IPS-15b (cell line): Measurements from ENCODE around the gene PCGF3.

ENCODE experiments used
- H3K27me3 ChIP-seq: one replicate; pipeline ENCODE4 v1.6.1; 2013; ENCODE audit warnings: low read length; ENCODE audit not compliant: control insufficient read depth, insufficient read depth
- H3K36me3 ChIP-seq: one replicate; pipeline ENCODE4 v1.6.1; 2013; ENCODE audit warnings: low read length; ENCODE audit not compliant: control insufficient read depth, insufficient read depth
- H3K4me1 ChIP-seq: one replicate; pipeline ENCODE4 v1.6.1; 2013; ENCODE audit warnings: mild to moderate bottlenecking, low read length; ENCODE audit not compliant: control insufficient read depth, insufficient read depth
- H3K4me3 ChIP-seq: one replicate; pipeline ENCODE4 v1.5.1; 2013; ENCODE audit warnings: low read depth, low read length
- H3K9ac ChIP-seq: one replicate; pipeline ENCODE4 v1.6.1; 2013; ENCODE audit warnings: low read depth, mild to moderate bottlenecking, low read length
- H3K9me3 ChIP-seq: one replicate; pipeline ENCODE4 v1.6.1; 2013; ENCODE audit warnings: mild to moderate bottlenecking, low read length; ENCODE audit not compliant: control insufficient read depth, insufficient read depth

PCGF3 gene

DNA sequence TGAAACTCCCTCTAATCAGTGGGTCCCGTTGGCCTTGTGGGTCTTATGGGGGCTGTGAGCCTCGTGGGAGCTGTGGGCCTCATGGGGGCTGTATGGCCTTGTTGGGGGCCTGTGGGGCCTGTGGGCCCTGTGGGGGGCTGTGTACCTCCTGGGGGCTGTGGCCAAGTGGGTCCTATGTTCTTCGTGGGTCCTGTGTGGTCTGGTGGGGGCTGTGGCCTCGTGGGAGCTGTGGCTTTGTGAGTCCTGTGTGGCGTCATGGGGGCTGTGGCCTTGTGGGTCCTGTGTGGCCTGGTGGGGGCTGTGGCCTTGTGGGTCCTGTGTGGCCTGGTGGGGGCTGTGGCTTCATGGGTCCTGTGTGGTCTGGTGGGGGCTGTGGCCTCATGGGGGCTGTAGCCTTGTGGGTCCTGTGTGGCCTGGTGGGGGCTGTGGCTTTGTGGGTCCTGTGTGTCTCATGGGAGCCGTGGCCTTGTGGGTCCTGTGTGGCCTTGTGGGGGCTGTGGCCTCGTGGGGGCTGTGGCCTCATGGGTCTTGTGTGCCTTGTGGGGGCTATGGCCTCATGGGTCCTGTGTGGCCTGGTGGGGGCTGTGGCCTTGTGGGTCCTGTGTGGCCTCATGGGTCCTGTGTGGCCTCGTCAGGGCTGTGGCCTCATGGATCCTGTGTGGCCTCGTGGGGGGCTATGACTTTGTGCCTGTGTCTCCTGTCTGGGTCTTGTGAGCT lies 7.4 kb downstream of the PCGF3 start:
- H3K4me3 ChIP-seq, result no peak overlapping the region
- no peaks in the 10 kb centered on the region for H3K4me1 ChIP-seq
- H3K36me3 ChIP-seq, result no peaks in the 10 kb centered on the region
- H3K9me3 ChIP-seq, result no peaks in the 10 kb centered on the region
- no peaks in the 10 kb centered on the region for H3K27me3 ChIP-seq
- H3K9ac ChIP-seq, result no peak overlapping the region

DNA sequence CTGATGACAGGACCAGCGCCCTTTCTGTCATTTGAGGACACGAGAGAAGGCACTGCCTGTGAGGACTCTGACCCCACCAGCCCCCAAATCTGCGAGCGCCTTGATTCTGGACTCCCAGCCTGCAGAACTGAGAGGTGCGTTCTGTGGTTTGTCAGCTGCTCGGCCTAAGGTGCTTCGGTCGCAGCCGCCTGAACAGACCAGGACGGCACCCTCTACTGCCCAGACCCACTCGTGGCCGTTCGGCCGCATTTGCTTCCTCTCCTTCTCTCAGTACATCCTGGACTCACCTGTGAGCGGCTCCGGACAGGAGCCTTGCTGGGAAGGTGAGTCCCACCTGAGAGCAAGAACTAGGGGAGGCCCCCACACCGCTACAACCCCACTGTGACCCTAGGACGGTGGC lies 8.5 kb downstream of the PCGF3 start:
- H3K4me3 ChIP-seq, result no peak overlapping the region
- no peaks in the 10 kb centered on the region for H3K36me3 ChIP-seq
- no peaks in the 10 kb centered on the region for H3K27me3 ChIP-seq
- H3K4me1 ChIP-seq, result no peaks in the 10 kb centered on the region
- H3K9ac ChIP-seq, result no peak overlapping the region
- no peaks in the 10 kb centered on the region for H3K9me3 ChIP-seq

DNA sequence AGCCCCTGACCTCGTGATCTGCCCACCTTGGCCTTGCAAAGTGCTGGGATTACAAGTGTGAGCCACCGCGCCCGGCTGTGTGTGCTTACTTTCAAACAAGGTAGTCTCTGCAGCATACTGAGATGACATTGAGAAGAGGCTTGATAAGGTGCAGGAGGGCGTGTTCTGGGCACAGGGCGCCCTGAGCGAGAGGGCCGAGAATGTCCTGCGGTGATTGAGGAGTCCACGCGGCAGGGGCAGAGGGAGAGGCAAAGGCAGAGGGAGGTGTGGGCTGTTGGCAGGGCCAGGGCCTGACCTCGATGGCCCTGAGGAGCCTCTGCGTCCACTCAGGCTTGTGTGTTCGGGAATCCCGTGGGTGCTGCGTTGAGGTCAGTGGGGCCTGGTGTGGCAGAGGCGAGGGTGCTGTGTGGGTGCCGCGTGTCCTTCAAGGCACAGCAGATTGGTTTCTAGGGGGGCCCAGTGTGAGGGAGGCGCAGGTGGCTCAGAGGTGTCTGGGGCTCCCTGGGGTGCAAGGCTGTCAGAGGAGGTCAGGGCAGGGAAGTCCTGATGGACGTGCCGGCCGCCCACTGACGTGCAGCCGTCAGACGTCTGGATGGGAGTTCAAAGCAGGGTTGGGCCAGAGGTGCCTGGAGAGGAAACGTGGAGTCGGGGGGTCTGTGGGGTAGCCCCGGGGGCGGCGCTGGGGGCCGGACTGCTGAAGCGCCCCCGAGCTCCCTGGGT lies 12.1 kb downstream of the PCGF3 start:
- Histone ChIP-seq H3K36me3 (peaks cover 7% of the 10 kb centered on the region), H3K9ac (peak overlapping the region; percentile 47)

DNA sequence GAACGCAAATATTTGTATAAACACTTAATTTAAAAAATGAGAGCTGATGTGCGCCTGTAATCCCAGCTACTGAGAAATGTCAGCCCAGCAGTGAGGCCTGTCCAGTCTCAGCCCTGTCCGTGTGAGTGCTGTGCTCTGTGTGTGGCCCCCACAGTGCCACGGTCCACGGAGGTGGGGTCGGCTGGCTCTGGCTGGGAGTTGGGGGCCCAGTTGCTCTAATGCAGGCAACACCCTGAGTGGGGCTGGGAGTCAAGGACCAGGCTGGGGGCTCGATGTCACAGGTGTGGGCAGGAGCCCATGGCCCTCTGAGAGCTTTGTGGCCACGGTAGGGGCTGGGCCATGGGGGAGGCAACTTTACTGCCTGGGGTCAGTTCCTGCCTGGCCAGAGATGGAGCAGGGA lies 12.8 kb downstream of the PCGF3 start:
- no peaks in the 10 kb centered on the region for H3K4me1 ChIP-seq
- peaks cover 7% of the 10 kb centered on the region for H3K36me3 ChIP-seq
- no peak overlapping the region for H3K9ac ChIP-seq
- H3K4me3 ChIP-seq, result no peak overlapping the region
- no peaks in the 10 kb centered on the region for H3K27me3 ChIP-seq
- no peaks in the 10 kb centered on the region for H3K9me3 ChIP-seq

More for the DNA sequence above, 12.1 kb downstream of the PCGF3 start:
- no peaks in the 10 kb centered on the region for H3K9me3 ChIP-seq
- H3K27me3 ChIP-seq, result no peaks in the 10 kb centered on the region
- H3K4me1 ChIP-seq, result no peaks in the 10 kb centered on the region
- H3K4me3 ChIP-seq, result no peak overlapping the region

GRCh38 chr4:720111-720860 lies 14.7 kb downstream of the PCGF3 start:
- H3K4me3 ChIP-seq, result no peak overlapping the region
- H3K9ac ChIP-seq, result no peak overlapping the region
- H3K9me3 ChIP-seq, result no peaks in the 10 kb centered on the region
- no peaks in the 10 kb centered on the region for H3K4me1 ChIP-seq
- H3K36me3 ChIP-seq, result peaks cover 11% of the 10 kb centered on the region
- no peaks in the 10 kb centered on the region for H3K27me3 ChIP-seq

- peaks cover 11% of the 10 kb centered on the region for H3K36me3 ChIP-seq
- H3K27me3 ChIP-seq, result no peaks in the 10 kb centered on the region
- H3K4me3 ChIP-seq, result no peak overlapping the region
- H3K9ac ChIP-seq, result no peak overlapping the region
- no peaks in the 10 kb centered on the region for H3K4me1 ChIP-seq
- no peaks in the 10 kb centered on the region for H3K9me3 ChIP-seq
Measured at GRCh38 chr4:721261-722168, 15.9 kb downstream of the PCGF3 start.

DNA sequence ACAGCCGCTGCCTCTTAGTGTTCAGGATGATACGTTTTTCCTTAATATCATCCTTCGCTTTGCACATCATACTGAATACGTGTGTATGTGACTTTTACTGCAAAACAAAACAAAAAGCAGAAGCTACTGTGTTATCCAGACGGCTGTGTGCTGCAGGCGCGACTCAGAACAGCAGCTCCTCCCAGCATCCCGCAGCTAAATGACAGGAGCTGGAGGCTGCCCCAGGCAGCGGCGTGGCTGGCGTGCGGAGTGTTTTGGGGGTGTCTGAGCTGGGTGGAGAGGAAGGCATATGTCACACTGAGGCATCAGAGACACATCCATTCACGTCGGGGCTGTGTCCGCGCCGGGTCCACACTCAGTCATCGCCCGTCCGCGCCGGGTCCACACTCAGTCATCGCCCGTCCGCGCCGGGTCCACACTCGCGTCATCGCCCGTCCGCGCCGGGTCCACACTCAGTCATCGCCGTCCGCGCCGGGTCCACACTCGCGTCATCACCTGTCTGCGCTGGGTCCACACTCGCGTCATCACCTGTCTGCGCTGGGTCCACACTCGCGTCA lies 16.6 kb downstream of the PCGF3 start:
- no peak overlapping the region for H3K4me3 ChIP-seq
- no peaks in the 10 kb centered on the region for H3K27me3 ChIP-seq
- no peaks in the 10 kb centered on the region for H3K9me3 ChIP-seq
- no peak overlapping the region for H3K9ac ChIP-seq
- no peaks in the 10 kb centered on the region for H3K4me1 ChIP-seq
- peaks cover 11% of the 10 kb centered on the region for H3K36me3 ChIP-seq

DNA sequence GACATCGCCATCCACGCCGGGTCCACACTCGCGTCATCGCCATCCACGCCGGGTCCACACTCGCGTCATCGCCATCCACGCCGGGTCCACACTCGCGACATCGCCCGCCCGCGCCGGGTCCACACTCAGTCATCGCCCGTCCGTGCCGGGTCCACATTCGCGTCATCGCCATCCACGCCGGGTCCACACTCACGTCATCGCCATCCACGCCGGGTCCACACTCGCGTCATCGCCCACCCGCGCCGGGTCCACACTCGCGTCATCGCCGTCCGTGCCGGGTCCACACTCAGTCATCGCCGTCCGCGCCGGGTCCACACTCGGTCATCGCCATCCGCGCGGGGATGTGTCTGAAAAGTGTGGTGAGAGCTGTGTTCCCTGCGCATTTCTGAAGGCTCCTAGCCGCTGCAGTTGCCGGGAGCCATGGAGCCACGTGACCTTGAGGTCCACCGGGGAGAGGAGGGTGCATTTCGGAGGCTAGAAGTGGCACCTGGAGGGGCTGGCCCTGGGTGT lies 17.3 kb downstream of the PCGF3 start:
- Histone ChIP-seq H3K4me3 (no peak overlapping the region), H3K27me3 (no peaks in the 10 kb centered on the region), H3K9ac (no peak overlapping the region), H3K9me3 (no peaks in the 10 kb centered on the region), H3K36me3 (peaks cover 11% of the 10 kb centered on the region), H3K4me1 (no peaks in the 10 kb centered on the region)

DNA sequence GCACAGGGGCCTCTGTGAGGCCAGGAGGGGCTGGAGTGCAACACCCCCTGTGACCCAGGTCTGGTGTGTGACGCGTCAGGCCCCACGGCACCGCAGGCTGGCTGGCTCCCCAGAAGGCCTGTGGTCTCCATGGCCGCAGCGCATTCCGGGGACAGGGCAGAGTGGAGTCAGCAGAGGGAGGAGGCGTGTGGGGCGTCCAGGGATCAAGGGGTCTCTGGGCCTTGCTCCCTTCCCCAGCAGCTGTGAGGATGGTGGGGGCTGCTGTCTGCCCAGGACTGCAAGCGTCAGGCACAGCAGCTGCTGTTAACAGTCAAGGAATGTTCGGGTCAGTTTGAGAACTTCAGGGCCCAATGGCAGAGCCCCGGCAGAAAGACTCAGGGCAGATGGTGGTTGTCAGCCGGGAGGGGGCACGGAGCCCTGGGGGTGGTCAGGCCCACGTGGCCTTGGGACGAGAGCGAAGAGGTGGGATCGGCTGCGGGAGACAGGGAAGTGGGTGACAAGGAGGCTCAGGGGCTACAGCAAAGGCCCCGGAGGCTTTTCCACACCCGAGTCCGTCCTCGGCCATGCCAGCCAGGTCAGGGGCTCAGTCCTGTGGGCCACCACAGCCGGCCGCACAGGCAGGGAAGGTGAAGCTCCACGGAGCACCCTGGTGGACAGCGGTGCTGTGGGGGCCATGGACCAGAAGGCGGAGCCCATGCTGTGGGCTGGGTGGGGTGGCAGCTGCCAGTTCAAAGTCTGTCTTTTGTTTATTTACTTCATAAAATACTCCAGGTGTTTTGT lies 18.3 kb downstream of the PCGF3 start:
- H3K9me3 ChIP-seq, result no peaks in the 10 kb centered on the region
- H3K36me3 ChIP-seq, result peaks cover 14% of the 10 kb centered on the region
- no peak overlapping the region for H3K4me3 ChIP-seq
- no peak overlapping the region for H3K9ac ChIP-seq
- no peaks in the 10 kb centered on the region for H3K27me3 ChIP-seq
- H3K4me1 ChIP-seq, result no peaks in the 10 kb centered on the region

DNA sequence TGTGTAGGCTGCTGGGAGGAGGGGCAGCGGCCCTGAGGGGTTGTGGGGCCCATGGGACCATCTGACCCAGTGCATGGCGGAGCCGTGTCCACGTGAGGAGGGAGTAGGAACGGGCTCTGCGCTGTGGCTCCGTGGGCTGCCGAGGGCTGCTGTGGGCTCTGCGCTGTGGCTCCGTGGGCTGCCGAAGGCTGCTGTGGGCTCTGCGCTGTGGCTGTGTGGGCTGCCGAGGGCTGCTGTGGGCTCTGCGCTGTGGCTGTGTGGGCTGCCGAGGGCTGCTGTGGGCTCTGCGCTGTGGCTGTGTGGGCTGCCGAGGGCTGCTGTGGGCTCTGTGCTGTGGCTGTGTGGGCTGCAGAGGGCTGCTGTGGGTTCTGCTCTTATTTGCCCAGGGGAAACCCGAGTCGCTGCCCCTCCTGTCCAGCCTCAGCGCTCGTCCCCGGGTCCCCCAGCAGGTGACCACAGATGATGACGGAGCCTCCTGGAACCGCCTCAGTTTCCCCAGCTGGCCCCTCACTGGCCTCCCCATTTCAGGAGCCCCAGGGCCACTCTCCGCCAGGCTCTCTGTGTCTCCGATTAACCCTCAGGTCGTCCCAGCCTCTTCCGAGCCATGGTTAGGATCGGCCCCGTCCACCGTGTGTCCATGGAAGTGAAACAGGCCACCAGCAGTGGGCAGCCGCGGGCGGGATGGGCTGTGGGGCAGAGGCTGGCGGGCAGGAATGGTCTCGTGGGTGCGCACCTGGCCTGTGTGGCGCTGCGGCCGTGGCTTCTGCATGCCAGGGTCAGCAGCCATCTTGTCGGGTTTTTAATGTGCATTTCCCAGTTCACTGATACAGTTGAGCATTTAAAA lies 20.0 kb downstream of the PCGF3 start:
- Histone ChIP-seq H3K9me3 (no peaks in the 10 kb centered on the region), H3K9ac (no peak overlapping the region), H3K27me3 (no peaks in the 10 kb centered on the region), H3K36me3 (peaks cover 15% of the 10 kb centered on the region), H3K4me1 (no peaks in the 10 kb centered on the region), H3K4me3 (no peak overlapping the region)
